Measurements from ENCODE around the gene SLC44A1.

Gene SLC44A1

DNA sequence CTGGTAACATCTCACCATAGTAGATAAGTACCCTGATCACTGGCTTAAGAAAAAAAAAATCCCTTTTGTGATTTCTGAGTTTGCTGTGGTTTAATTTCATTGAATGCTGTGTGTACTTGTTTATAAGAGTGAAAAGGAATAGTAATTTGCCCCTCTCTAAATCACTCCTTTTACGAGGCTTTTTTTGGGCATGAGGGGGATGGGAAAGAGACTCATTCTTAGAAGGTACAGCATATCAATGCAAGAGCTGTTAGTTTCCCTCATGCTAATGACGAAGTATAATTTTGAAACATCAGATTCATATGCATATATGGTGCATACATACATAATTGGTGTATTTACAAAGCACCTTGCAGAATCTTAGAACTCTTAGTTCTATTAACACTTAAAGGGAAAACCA lies 2.4 kb upstream of the SLC44A1 start (continued):
- no peak for TF ChIP-seq ZNF70 (CRISPR knock-in tag; IDR thresholded peaks at IDR 0.05)
- no peak for TF ChIP-seq RARB (CRISPR knock-in tag; IDR thresholded peaks at IDR 0.05)
- no peak for TF ChIP-seq TOX (CRISPR knock-in tag; IDR thresholded peaks at IDR 0.05; ENCODE audit: borderline replicate concordance)

DNA sequence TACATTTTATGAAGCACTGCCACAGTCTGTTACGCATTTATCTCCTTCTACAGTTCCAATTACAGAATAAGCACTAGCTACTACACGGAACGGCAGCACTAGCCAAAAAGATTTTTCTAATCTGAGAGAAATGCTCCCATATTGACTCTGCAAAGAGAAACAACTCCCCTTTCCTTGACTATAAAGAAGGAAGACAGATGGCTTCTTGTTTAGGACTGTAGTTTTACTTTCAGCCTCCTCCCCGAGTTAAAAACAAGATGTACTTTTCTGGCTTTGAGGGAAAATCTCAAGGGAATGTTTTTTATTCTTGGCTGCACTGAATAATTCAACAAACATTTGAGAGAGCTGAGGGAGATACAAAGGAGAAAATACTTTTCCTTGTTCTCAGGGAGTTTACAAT lies 1.9 kb upstream of the SLC44A1 start:
- TF ChIP-seq OSR1 (CRISPR knock-in tag; IDR thresholded peaks at IDR 0.05) (no peak), ZC3H10 (CRISPR knock-in tag; IDR thresholded peaks at IDR 0.05) (no peak), ZNF8 (CRISPR knock-in tag; IDR thresholded peaks at IDR 0.05) (no peak), BACH2 (CRISPR knock-in tag; IDR thresholded peaks at IDR 0.05; ENCODE audit: borderline replicate concordance) (no peak), TOX (CRISPR knock-in tag; IDR thresholded peaks at IDR 0.05; ENCODE audit: borderline replicate concordance) (no peak), GLIS3 (CRISPR knock-in tag; IDR thresholded peaks at IDR 0.05) (no peak), ARNTL (CRISPR knock-in tag; IDR thresholded peaks at IDR 0.05; ENCODE audit: borderline replicate concordance, low read depth) (no peak), RARB (CRISPR knock-in tag; IDR thresholded peaks at IDR 0.05) (no peak), PPARA (CRISPR knock-in tag; IDR thresholded peaks at IDR 0.05; ENCODE audit: borderline replicate concordance) (no peak), SNAI2 (CRISPR knock-in tag; IDR thresholded peaks at IDR 0.05) (no peak)
- TF ChIP-seq, protein P1, sequence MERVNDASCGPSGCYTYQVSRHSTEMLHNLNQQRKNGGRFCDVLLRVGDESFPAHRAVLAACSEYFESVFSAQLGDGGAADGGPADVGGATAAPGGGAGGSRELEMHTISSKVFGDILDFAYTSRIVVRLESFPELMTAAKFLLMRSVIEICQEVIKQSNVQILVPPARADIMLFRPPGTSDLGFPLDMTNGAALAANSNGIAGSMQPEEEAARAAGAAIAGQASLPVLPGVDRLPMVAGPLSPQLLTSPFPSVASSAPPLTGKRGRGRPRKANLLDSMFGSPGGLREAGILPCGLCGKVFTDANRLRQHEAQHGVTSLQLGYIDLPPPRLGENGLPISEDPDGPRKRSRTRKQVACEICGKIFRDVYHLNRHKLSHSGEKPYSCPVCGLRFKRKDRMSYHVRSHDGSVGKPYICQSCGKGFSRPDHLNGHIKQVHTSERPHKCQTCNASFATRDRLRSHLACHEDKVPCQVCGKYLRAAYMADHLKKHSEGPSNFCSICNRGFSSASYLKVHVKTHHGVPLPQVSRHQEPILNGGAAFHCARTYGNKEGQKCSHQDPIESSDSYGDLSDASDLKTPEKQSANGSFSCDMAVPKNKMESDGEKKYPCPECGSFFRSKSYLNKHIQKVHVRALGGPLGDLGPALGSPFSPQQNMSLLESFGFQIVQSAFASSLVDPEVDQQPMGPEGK (CRISPR knock-in tag; IDR thresholded peaks at IDR 0.05; ENCODE audit: borderline replicate concordance), result no peak
- TF ChIP-seq, protein P2, sequence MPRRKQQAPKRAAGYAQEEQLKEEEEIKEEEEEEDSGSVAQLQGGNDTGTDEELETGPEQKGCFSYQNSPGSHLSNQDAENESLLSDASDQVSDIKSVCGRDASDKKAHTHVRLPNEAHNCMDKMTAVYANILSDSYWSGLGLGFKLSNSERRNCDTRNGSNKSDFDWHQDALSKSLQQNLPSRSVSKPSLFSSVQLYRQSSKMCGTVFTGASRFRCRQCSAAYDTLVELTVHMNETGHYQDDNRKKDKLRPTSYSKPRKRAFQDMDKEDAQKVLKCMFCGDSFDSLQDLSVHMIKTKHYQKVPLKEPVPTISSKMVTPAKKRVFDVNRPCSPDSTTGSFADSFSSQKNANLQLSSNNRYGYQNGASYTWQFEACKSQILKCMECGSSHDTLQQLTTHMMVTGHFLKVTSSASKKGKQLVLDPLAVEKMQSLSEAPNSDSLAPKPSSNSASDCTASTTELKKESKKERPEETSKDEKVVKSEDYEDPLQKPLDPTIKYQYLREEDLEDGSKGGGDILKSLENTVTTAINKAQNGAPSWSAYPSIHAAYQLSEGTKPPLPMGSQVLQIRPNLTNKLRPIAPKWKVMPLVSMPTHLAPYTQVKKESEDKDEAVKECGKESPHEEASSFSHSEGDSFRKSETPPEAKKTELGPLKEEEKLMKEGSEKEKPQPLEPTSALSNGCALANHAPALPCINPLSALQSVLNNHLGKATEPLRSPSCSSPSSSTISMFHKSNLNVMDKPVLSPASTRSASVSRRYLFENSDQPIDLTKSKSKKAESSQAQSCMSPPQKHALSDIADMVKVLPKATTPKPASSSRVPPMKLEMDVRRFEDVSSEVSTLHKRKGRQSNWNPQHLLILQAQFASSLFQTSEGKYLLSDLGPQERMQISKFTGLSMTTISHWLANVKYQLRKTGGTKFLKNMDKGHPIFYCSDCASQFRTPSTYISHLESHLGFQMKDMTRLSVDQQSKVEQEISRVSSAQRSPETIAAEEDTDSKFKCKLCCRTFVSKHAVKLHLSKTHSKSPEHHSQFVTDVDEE (CRISPR knock-in tag; IDR thresholded peaks at IDR 0.05), result no peak
- TF ChIP-seq, protein P3, sequence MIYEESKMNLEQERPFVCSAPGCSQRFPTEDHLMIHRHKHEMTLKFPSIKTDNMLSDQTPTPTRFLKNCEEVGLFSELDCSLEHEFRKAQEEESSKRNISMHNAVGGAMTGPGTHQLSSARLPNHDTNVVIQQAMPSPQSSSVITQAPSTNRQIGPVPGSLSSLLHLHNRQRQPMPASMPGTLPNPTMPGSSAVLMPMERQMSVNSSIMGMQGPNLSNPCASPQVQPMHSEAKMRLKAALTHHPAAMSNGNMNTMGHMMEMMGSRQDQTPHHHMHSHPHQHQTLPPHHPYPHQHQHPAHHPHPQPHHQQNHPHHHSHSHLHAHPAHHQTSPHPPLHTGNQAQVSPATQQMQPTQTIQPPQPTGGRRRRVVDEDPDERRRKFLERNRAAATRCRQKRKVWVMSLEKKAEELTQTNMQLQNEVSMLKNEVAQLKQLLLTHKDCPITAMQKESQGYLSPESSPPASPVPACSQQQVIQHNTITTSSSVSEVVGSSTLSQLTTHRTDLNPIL (CRISPR knock-in tag; IDR thresholded peaks at IDR 0.05; ENCODE audit: low read depth), result no peak
- ATAC-seq, result no peak

DNA sequence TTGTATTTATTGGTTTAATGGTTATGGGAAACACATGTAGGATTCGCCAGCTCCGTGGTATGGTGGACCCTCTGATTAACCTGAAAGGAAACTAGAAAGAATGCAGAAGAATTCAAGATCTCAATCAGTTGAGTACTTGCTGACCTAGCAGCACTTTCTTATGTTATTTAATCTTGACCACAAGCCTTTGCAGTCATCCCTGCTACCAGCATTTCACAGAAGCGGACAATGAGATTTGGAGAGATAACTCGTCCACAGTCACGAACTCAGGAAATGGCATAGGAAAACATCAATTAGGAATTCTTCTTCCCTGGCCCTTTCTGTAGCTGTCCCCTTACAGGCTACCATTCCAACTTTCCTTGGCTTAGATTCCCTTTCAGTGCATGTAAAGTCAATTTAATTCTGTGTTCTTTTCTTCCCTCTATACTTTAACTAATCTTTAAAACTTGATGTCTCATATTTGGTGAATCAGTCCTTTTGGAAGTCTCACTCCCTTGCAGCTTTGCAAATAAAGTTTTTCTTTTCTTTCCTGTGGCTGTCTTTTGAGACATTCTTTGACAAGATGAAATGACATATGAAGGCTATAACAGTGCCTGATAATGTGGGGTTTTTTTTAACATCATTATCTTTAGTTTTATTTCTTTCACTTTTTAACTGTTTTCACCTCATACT lies 1.3 kb upstream of the SLC44A1 start:
- TF ChIP-seq ZC3H10 (CRISPR knock-in tag; IDR thresholded peaks at IDR 0.05) (no peak), ISL1 (CRISPR knock-in tag; IDR thresholded peaks at IDR 0.05) (peak; percentile 46), ZNF565 (CRISPR knock-in tag; conservative IDR thresholded peaks at IDR 0.05; ENCODE audit: low read depth) (no peak), CSDC2 (CRISPR knock-in tag; IDR thresholded peaks at IDR 0.05) (no peak), BACH2 (CRISPR knock-in tag; IDR thresholded peaks at IDR 0.05; ENCODE audit: borderline replicate concordance) (no peak)
- TF ChIP-seq, protein P4, sequence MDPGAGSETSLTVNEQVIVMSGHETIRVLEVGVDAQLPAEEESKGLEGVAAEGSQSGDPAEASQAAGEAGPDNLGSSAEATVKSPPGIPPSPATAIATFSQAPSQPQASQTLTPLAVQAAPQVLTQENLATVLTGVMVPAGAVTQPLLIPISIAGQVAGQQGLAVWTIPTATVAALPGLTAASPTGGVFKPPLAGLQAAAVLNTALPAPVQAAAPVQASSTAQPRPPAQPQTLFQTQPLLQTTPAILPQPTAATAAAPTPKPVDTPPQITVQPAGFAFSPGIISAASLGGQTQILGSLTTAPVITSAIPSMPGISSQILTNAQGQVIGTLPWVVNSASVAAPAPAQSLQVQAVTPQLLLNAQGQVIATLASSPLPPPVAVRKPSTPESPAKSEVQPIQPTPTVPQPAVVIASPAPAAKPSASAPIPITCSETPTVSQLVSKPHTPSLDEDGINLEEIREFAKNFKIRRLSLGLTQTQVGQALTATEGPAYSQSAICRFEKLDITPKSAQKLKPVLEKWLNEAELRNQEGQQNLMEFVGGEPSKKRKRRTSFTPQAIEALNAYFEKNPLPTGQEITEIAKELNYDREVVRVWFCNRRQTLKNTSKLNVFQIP (CRISPR knock-in tag; IDR thresholded peaks at IDR 0.05; ENCODE audit: borderline replicate concordance, low read depth), result no peak
- peak; percentile 5 for ATAC-seq

- ATAC-seq, result no peak
- TF ChIP-seq OSR1 (CRISPR knock-in tag; IDR thresholded peaks at IDR 0.05) (no peak), CSDC2 (CRISPR knock-in tag; IDR thresholded peaks at IDR 0.05) (no peak), BACH2 (CRISPR knock-in tag; IDR thresholded peaks at IDR 0.05; ENCODE audit: borderline replicate concordance) (no peak), ISL1 (CRISPR knock-in tag; IDR thresholded peaks at IDR 0.05) (no peak), ARNTL (CRISPR knock-in tag; IDR thresholded peaks at IDR 0.05; ENCODE audit: borderline replicate concordance, low read depth) (no peak), ESRRG (CRISPR knock-in tag; IDR thresholded peaks at IDR 0.05) (no peak), PPARA (CRISPR knock-in tag; IDR thresholded peaks at IDR 0.05; ENCODE audit: borderline replicate concordance) (no peak), GLIS3 (CRISPR knock-in tag; IDR thresholded peaks at IDR 0.05) (no peak), TOX (CRISPR knock-in tag; IDR thresholded peaks at IDR 0.05; ENCODE audit: borderline replicate concordance) (no peak), ZNF565 (CRISPR knock-in tag; conservative IDR thresholded peaks at IDR 0.05; ENCODE audit: low read depth) (no peak), ZFP30 (CRISPR knock-in tag; IDR thresholded peaks at IDR 0.05) (no peak)
- TF ChIP-seq, protein P2 (CRISPR knock-in tag; IDR thresholded peaks at IDR 0.05), result no peak
- TF ChIP-seq, protein P1 (CRISPR knock-in tag; IDR thresholded peaks at IDR 0.05; ENCODE audit: borderline replicate concordance), result no peak
- TF ChIP-seq, protein P5, sequence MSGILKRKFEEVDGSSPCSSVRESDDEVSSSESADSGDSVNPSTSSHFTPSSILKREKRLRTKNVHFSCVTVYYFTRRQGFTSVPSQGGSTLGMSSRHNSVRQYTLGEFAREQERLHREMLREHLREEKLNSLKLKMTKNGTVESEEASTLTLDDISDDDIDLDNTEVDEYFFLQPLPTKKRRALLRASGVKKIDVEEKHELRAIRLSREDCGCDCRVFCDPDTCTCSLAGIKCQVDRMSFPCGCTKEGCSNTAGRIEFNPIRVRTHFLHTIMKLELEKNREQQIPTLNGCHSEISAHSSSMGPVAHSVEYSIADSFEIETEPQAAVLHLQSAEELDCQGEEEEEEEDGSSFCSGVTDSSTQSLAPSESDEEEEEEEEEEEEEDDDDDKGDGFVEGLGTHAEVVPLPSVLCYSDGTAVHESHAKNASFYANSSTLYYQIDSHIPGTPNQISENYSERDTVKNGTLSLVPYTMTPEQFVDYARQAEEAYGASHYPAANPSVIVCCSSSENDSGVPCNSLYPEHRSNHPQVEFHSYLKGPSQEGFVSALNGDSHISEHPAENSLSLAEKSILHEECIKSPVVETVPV (CRISPR knock-in tag; IDR thresholded peaks at IDR 0.05), result no peak
Measured at GRCh38 chr9:105244734-105245028, 230 bp downstream of the SLC44A1 start.

All from SK-N-SH treated with all-trans-retinoic acid at 6 μM for 48 hours (cell line).